ENCODE measurements around the gene HOXD9.

Gene HOXD9

DNA sequence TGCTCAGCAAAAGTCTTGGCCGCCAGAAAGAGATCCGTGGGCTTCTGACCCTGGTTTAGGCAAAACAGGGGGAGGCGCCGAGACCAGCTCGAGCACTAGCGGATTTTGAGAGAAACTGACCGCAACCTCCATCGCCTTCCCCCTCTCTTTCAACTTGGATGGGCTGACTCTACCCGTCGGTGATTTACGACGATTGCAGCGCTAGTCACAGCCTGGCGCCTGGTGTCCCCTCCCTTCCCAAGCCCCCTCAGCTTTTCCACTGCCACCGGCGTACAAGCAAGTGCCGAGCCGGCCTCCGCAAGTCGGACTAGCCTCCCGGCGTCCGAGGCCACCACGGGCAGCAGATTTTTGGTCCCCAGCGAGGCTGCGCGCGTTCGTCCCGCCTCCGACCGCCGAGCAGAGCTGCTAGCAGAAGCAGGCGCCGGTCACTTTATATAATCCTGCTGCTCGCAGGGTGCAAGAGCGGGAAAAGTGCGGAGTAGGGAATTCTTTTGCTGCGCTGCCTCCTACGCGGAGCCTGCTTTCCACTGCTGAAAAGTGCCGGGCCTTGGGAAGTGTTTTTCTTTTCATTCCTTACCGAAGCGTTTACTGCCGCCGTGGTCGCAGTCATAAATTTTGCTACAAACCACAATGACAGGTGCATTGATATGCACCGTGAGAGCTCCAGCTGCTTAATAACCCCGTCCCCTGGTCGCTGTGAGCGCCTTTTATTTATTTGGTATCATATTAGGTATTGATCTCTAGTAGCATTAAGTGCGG is 42.3 kb downstream of the HOXD9 start:
- Histone ChIP-seq H3K9ac (ENCODE audit: low read depth, low read length, poor library complexity, severe bottlenecking) (no peak overlapping the region), H3K4me1 (ENCODE audit: insufficient read depth, low read length, poor library complexity, severe bottlenecking) (no peaks in the 10 kb centered on the region), H3F3A (ENCODE audit: low read depth) (no peaks in the 10 kb centered on the region), H4K20me1 (ENCODE audit: insufficient read depth, low read length, poor library complexity, severe bottlenecking) (no peaks in the 10 kb centered on the region), H3K79me2 (ENCODE audit: insufficient read depth, low read length) (no peaks in the 10 kb centered on the region), H3K4me2 (ENCODE audit: low read depth, low read length, poor library complexity, severe bottlenecking) (no peak overlapping the region), H2AFZ (ENCODE audit: low read length) (no peak overlapping the region), H3K9me2 (replicated peaks; ENCODE audit: low read depth, low read length) (no peaks in the 10 kb centered on the region), H3K27me3 (ENCODE audit: insufficient read depth, low read length, poor library complexity, severe bottlenecking) (no peaks in the 10 kb centered on the region), H3K9me3 (ENCODE audit: insufficient read depth, low read depth, low read length) (no peaks in the 10 kb centered on the region), H3K4me3 (ENCODE audit: low read length, poor library complexity, severe bottlenecking) (no peak overlapping the region), H3K36me3 (ENCODE audit: insufficient read depth, low read length) (no peaks in the 10 kb centered on the region)
- TF ChIP-seq EZH2phosphoT487 (IDR thresholded peaks at IDR 0.05; ENCODE audit: borderline replicate concordance): no peak
- TF ChIP-seq, protein P1, sequence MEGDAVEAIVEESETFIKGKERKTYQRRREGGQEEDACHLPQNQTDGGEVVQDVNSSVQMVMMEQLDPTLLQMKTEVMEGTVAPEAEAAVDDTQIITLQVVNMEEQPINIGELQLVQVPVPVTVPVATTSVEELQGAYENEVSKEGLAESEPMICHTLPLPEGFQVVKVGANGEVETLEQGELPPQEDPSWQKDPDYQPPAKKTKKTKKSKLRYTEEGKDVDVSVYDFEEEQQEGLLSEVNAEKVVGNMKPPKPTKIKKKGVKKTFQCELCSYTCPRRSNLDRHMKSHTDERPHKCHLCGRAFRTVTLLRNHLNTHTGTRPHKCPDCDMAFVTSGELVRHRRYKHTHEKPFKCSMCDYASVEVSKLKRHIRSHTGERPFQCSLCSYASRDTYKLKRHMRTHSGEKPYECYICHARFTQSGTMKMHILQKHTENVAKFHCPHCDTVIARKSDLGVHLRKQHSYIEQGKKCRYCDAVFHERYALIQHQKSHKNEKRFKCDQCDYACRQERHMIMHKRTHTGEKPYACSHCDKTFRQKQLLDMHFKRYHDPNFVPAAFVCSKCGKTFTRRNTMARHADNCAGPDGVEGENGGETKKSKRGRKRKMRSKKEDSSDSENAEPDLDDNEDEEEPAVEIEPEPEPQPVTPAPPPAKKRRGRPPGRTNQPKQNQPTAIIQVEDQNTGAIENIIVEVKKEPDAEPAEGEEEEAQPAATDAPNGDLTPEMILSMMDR (conservative IDR thresholded peaks at IDR 0.05; ENCODE audit: low read length): no peak

GRCh38 chr2:176165370-176166050 is 43.0 kb downstream of the HOXD9 start:
- Histone ChIP-seq H3K9me3 (ENCODE audit: insufficient read depth, low read depth, low read length) (no peaks in the 10 kb centered on the region), H3K9me2 (replicated peaks; ENCODE audit: low read depth, low read length) (no peaks in the 10 kb centered on the region), H3K4me2 (ENCODE audit: low read depth, low read length, poor library complexity, severe bottlenecking) (no peak overlapping the region), H3K4me3 (ENCODE audit: low read length, poor library complexity, severe bottlenecking) (no peak overlapping the region), H4K20me1 (ENCODE audit: insufficient read depth, low read length, poor library complexity, severe bottlenecking) (no peaks in the 10 kb centered on the region), H3K4me1 (ENCODE audit: insufficient read depth, low read length, poor library complexity, severe bottlenecking) (no peaks in the 10 kb centered on the region), H2AFZ (ENCODE audit: low read length) (no peak overlapping the region), H3K79me2 (ENCODE audit: insufficient read depth, low read length) (no peaks in the 10 kb centered on the region), H3K27me3 (ENCODE audit: insufficient read depth, low read length, poor library complexity, severe bottlenecking) (no peaks in the 10 kb centered on the region), H3K9ac (ENCODE audit: low read depth, low read length, poor library complexity, severe bottlenecking) (no peak overlapping the region), H3K36me3 (ENCODE audit: insufficient read depth, low read length) (no peaks in the 10 kb centered on the region), H3F3A (ENCODE audit: low read depth) (no peaks in the 10 kb centered on the region)
- TF ChIP-seq, protein P1 (conservative IDR thresholded peaks at IDR 0.05; ENCODE audit: low read length): no peak
- no peak for TF ChIP-seq EZH2phosphoT487 (IDR thresholded peaks at IDR 0.05; ENCODE audit: borderline replicate concordance)

GRCh38 chr2:176166272-176166671 is 43.8 kb downstream of the HOXD9 start:
- no peaks in the 10 kb centered on the region for H3K27me3 ChIP-seq (ENCODE audit: insufficient read depth, low read length, poor library complexity, severe bottlenecking)
- no peaks in the 10 kb centered on the region for H3K9me2 ChIP-seq (replicated peaks; ENCODE audit: low read depth, low read length)
- H3K4me1 ChIP-seq (ENCODE audit: insufficient read depth, low read length, poor library complexity, severe bottlenecking): no peaks in the 10 kb centered on the region

More at GRCh38 chr2:176166272-176166671, 43.8 kb downstream of the HOXD9 start:
- Histone ChIP-seq H2AFZ (ENCODE audit: low read length) (no peak overlapping the region), H3F3A (ENCODE audit: low read depth) (no peaks in the 10 kb centered on the region), H3K79me2 (ENCODE audit: insufficient read depth, low read length) (no peaks in the 10 kb centered on the region), H4K20me1 (ENCODE audit: insufficient read depth, low read length, poor library complexity, severe bottlenecking) (no peaks in the 10 kb centered on the region), H3K4me3 (ENCODE audit: low read length, poor library complexity, severe bottlenecking) (no peak overlapping the region), H3K4me2 (ENCODE audit: low read depth, low read length, poor library complexity, severe bottlenecking) (no peak overlapping the region), H3K9me3 (ENCODE audit: insufficient read depth, low read depth, low read length) (no peaks in the 10 kb centered on the region), H3K36me3 (ENCODE audit: insufficient read depth, low read length) (no peaks in the 10 kb centered on the region), H3K9ac (ENCODE audit: low read depth, low read length, poor library complexity, severe bottlenecking) (no peak overlapping the region)
- TF ChIP-seq, protein P1 (conservative IDR thresholded peaks at IDR 0.05; ENCODE audit: low read length): no peak
- no peak for TF ChIP-seq EZH2phosphoT487 (IDR thresholded peaks at IDR 0.05; ENCODE audit: borderline replicate concordance)

Measured in Loucy (cell line).